RCC 7860 (cell line): Measurements from ENCODE around the gene LRRFIP1.

Experiments
- DNase-seq: peaks from one replicate; pipeline ENCODE4 v3.0.0-alpha.2; 2015; ENCODE audit warnings: low spot score
- FAIRE-seq: peaks from 2 replicates; lab custom pipeline; 2012; peaks lifted over from hg19 to GRCh38; lab: Jason Lieb, UNC

LRRFIP1 gene

DNA sequence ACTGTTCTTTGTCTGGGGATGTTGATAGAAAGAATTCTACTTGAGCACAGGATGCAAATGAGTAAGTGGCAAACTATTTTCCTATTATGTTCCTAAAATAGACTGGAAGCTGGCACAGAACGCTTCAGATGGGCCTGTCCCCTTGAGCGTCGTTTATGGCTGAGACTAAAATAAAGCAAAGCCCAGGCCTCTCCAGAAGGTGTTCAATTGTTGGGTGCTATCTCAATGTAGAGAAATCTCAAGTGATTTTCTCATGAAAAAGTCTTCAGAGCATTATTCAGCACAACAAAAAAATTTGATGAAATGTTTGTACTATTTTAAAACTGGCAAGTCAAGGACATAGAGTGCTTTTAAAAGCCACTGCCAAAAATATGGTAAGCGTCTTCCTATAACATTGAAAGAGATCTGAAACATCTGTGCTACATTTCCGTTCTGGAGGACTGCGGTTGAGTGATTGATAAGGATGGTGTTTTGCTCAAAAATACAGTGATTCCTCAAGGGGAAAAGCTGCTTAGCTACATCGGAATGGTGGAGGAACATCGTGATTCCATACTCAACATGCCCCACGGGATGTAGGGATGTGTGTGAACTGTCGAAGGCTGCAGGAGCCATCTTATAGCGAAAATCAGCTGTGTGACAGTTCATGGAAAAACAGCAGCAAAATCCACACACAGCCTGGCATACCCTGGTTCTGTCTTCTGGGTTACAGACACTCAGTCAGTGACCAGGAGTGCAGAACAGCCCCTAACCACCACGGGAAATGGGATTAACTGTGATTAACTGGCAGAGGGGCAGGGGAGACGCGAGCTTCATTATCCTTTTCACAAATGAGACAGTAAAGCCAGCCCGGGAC lies 10.4 kb upstream of the LRRFIP1 start:
- DNase-seq (no peak), FAIRE-seq (no peak)

- FAIRE-seq: no peak
- DNase-seq: no peak
These were observed 9.8 kb upstream of the LRRFIP1 start for GRCh38 chr2:237617587-237617982.

- no peak for DNase-seq
- FAIRE-seq: no peak
These were observed 8.9 kb upstream of the LRRFIP1 start for GRCh38 chr2:237618449-237618848.

- no peak for DNase-seq
- FAIRE-seq: no peak
These were observed 3.7 kb upstream of the LRRFIP1 start for GRCh38 chr2:237623428-237624403.

- FAIRE-seq (no peak), DNase-seq (no peak)
These were observed 2.8 kb upstream of the LRRFIP1 start for GRCh38 chr2:237624565-237624964.

GRCh38 chr2:237625216-237625705 lies 2.1 kb upstream of the LRRFIP1 start:
- DNase-seq: no peak
- no peak for FAIRE-seq

DNA sequence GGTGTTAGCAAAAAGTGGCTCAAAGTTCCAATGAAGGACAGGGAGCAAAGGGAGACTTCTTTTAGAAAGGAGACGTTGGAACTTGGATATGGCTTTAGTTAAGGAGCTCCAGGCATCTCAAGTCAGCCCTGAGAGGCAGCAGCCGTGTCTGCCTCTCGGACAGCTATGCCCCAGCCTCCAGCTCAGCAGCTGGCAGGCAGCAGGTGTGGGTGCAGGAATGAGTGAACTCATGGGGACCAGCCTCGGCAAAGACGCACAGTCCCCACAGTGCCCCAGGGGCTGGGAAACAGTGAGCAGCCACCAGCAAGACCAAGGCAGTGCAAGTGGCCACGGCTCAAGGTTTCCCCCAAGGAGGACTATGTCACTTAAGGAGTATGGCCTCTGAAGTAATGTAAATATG lies 1.6 kb upstream of the LRRFIP1 start:
- no peak for DNase-seq

GRCh38 chr2:237626813-237627440 lies 460 bp upstream of the LRRFIP1 start:
- DNase-seq (no peak), FAIRE-seq (no peak)

More for the DNA sequence above, 1.6 kb upstream of the LRRFIP1 start:
- no peak for FAIRE-seq

DNA sequence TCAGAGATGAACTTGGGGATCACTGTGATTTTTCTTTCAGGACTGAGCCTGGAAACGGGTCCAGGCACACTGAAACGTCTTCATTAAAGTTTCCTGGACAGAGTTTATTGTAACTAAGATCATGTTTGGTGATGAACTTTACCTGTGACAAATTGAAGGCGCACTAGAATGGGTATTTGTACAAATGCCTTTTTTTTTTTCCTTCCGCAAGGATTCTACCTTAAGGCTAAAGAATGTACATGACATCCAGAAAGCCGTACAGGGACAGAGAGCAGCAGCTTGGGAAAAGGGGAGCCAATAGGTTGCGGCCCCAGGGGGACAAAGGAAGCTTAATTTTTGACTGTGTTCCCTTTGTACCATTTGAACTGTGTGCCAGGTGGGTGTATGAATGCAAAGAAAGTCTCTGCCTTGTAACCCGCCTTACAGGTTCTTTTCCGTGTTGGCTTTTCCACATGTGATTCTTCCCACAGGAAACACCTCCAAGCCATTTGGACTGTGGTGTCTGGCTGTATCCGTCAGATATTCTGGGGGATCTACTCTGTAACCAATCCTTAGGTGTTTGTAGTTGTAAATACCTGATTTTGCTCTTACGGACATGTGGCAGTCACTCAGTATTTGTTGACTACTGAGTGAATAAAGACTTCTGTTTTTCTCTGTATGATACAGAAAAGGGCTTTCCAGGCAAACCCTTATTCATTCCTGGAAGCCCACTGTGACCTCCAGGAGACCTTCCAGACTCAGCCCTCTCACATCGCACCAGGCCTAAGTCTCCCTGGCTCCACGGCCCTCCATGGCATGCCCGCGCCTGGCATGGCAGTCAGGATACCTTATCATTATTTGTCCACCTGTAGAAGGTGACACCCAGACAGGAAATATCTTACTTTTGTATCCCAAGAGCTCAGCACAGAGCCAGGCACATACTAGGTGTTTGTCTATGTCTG lies 1.1 kb downstream of the LRRFIP1 start:
- FAIRE-seq: no peak
- no peak for DNase-seq

DNA sequence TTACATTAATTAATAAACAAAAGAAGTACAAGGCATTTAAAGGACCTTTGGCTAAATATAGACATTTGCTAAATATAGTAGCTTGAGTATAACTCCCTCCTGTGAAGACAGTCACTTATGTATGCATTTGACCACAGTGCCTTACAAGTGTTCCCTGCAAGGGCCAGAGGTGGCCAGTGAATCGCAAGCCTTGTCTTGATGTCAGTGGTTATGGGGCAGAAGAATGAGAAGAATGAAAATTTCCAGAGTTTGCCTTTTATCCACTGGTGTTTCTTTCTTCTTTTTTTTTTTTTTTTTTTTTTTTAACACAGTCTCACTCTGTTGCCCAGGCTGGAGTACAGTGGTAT lies 1.8 kb downstream of the LRRFIP1 start:
- no peak for FAIRE-seq

GRCh38 chr2:237629739-237630138 lies 2.4 kb downstream of the LRRFIP1 start:
- FAIRE-seq (peak; percentile 93), DNase-seq (peak; percentile 89)

More for the DNA sequence above, 1.8 kb downstream of the LRRFIP1 start:
- DNase-seq: peak; percentile 36

DNA sequence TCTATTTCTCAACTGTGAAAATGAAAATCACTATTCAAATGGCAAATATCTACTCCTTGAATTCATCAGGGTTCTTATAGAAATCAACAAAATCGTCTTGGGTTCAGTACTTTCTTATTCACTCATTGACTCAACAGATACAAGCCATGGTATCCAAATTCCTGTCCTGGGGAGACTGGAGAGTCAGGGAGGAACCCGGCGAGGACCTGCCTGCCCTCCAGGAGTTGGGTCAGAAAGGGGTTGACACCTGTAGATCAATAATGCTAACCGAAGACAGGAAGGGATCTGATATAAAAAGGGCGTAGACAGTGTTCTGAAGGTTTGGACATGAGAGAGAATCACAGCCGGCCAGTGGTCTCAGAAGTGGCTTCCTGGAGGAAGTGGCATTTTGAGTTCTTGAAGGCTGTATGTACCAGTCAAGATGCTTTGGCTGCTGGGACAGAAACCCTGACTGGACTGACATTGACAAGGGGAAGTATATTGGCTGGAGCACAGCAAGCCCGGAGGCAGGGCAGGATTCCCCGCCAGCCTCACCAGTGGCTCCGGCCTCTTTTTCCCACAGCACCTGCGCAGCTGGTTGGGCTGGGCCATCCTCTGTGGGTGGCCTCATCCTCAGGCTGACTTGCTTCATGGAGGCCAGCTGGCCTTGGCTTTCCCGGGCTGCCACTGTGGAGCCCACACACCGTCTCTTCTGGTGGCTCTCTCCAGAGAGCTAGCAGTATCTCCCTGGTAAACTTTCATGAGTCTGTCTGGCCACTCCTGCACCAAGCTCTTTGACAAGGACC lies 3.0 kb downstream of the LRRFIP1 start:
- FAIRE-seq (no peak), DNase-seq (peak; percentile 9)

- FAIRE-seq (peak; percentile 92), DNase-seq (peak; percentile 90)
These were observed 3.8 kb downstream of the LRRFIP1 start for GRCh38 chr2:237631007-237631785.

GRCh38 chr2:237631801-237632585 lies 4.6 kb downstream of the LRRFIP1 start:
- FAIRE-seq (no peak), DNase-seq (no peak)

- DNase-seq (no peak), FAIRE-seq (no peak)
These were observed 5.7 kb downstream of the LRRFIP1 start for GRCh38 chr2:237633061-237633561.

- FAIRE-seq: no peak
- DNase-seq: no peak
These were observed 9.2 kb downstream of the LRRFIP1 start for GRCh38 chr2:237636578-237636977.

GRCh38 chr2:237637429-237638135 lies 10.2 kb downstream of the LRRFIP1 start:
- DNase-seq: peak; percentile 33
- no peak for FAIRE-seq
